GM04503 (cell line): ENCODE data around the gene NACC2.

ENCODE experiments used
- DNase-seq: peaks from one replicate; pipeline ENCODE4 v3.0.0-alpha.2; 2012; ENCODE audit warnings: low read depth

Gene NACC2

DNA sequence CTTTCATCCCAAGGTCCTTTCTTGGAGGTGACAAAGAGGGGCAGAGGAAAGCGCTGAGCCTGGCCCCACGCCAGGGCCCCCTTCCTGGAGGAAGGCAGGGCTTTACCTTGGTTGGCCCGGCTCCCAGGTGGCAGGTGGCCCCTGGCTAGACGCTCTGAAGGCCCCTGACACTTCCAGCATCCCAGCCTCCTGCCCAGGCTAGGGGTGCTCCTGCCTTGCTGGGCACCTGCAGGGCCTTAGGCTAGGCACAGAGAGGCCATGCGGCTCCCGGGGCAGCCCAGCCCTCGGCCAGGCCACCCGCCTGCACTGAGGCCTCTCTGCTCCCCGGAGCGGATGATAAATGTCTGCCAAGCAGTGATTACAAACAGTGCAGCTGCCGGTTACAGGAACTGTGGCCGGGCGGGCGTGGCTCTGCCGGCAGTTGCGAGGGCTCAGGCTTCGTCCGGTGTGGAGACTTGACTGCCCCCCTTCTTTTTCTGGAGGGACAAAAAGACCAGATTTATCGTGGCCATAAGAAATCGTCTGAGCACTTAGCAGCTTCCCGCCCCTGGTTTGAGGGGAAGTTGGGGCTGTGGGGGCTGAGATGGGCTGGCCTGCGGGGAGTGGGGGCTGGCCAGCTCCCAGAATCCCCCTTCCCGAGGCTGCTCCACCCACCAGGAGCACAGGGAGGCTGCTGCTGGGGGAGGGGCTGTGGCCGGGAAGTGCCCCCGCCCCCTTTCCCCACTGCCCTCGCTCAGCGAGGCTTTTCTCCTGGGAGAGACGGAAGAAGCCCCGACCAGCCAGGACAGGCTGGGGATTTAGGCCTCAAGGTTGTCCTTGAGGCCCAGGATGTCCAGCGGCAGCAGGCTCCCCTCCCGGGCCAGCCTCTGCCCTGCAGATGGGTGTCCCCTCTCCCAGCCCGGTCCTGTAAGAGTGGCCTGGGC lies 102.3 kb downstream of the NACC2 start:
- DNase-seq = no peak

- no peak for DNase-seq
Observed at GRCh38 chr9:135991771-135992170, 103.3 kb downstream of the NACC2 start.

GRCh38 chr9:135990468-135991429 lies 104.3 kb downstream of the NACC2 start:
- DNase-seq = no peak

DNA sequence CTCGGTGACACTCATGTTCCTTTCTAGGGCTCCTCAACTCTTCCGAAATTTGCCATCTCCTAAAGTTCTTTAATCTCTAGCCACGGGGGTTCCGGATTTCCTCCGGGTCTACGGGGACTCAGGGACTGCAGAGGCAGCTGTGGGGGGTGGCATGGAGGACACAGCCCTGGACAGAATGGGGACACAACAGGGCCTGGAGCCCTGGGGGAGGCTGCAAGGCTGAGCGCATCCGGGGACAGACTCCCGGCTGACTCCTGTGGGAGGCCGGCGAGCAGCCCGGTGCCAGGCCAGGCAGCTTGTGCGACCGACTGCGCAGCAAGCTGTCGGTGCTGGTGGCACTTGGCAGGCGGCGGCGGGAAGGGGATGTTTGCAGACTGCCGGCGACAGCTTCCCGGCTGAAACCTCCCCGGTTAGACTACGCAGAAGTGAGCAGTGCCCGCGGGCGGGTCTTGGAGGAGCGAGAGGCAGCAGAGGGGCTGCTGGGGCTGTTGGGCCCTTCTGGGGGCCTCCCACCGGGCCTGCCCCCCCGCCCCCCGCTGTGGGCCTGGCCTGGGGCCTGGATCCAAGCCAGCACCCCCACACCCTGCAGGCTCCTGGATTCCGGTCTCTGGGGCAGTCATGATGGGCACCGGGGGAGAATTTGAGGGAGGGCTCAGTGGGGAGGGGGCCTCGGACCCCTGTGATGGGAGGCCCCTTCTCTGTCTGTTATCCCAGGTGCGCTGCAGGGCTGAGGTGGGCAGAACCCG lies 105.2 kb downstream of the NACC2 start:
- DNase-seq = no peak

GRCh38 chr9:135989157-135989556 lies 105.9 kb downstream of the NACC2 start:
- no peak for DNase-seq

- DNase-seq = no peak
Observed at GRCh38 chr9:135988493-135988892, 106.6 kb downstream of the NACC2 start.

DNA sequence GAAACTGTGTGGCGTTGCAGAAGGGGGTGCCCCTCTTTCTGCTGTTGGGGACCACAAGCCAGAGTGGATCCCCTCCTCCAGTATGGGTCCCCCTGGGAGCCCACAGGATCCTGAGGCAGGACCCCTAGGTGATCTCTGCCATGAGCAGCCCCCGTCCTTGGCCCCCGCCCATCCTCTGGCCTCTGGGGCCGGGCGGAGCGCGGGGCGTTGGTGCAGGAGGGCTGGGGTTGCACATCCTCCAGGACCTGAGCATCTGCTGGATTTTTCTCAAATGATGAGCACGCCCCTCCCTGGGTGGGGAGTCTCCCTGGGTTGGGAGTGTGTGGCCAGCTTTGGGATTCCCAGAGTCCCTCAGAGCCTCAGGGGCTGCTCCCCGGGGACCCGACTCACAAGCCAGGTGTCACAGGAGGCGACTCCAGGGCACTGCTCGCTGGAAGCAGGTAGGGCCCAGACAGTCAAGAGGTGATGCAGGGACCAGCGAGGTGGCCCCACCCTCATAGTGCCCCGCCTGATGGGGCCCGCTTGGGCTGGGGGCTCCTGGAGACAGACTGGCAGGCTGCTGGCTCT lies 107.2 kb downstream of the NACC2 start:
- DNase-seq = no peak

DNA sequence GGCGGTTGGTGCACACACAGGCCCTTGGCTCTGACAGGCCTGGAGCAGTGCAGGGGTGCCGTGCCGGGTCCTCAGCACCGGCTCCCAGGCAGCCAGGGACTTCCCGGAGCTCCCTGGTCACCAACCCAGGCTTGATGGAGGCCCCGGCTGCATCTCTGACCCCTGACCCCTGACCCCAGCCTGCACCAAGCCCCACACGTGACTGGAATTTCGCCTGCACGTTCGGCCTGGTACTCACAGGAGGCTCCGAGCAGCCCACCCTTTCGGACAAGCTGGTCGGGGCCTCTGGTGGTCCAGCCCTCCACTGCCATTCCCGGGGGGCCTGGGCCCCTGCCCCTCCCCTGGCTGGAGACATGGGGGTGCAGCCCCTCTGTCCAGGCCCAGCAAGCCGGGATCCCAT lies 108.5 kb downstream of the NACC2 start:
- no peak for DNase-seq

- DNase-seq = no peak
Observed at GRCh38 chr9:135985889-135986288, 109.2 kb downstream of the NACC2 start.

- DNase-seq = no peak
Observed at GRCh38 chr9:135985459-135985774, 109.7 kb downstream of the NACC2 start.

GRCh38 chr9:135984072-135984710 lies 110.9 kb downstream of the NACC2 start:
- DNase-seq = no peak

GRCh38 chr9:135983208-135984071 lies 111.6 kb downstream of the NACC2 start:
- DNase-seq = no peak

- no peak for DNase-seq
Observed at GRCh38 chr9:135982499-135983207, 112.4 kb downstream of the NACC2 start.

DNA sequence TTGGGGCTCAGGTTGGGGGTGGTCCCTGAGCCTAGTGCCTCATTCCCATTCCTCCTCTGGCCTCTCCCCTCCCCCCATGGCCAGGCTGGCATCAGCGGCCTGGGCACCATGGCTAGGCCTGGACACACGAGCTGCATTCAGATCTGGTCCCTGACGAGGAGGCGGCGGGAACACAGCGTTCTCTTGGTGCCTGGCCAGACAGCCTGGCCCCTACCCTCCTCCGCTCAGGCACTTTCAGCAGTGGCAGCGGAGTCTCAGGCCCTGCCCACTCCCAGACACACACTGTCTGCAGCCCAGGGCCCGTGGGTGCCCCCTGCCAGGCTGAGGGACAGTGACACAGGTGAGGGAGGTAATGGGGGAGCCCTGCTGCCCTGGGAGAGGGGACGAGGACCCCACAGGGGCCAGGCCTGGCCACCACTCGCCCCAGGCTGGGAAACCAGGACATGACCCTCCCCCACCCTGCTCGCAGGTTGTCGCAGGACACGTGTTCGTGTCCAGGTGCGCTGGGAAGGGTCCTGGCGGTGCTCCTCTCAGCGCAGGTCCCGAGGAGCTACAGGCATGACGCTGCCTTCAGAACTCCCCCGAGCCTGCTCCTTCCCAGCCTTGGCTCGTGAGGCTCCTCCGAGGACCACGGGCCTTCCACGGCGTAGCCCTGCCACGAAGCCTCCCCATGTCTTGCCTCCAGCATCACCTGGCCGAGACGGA lies 114.0 kb downstream of the NACC2 start:
- no peak for DNase-seq

DNA sequence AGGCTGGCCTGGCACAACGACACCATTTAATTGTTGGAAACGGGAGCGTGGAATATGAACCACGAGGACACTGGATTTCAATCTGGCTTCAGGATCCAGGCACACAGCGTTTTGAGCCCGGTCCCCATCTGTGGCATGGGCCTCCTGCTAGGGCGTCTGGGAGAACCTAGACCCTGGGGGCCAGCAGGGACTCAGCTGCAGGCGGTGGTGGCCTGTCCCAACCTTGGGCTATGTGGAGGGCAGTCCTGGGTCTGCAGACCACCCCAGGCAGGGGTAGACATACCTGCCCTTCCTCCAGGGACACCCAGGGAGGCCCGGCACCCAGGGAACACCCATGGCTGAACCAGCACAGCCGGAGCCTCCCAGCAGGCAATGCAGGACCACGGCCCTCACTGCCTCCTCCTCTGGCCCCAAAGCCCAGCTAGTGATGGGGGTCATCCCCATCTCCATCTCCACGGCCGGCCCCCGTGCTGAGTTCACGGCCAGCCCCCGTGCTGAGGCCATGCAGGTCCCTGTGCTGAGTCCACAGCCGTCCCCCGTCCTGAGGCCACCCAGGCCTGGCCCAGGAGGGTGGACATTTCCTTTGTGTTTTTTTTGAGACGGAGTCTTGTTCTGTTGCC lies 115.4 kb downstream of the NACC2 start:
- DNase-seq = no peak

DNA sequence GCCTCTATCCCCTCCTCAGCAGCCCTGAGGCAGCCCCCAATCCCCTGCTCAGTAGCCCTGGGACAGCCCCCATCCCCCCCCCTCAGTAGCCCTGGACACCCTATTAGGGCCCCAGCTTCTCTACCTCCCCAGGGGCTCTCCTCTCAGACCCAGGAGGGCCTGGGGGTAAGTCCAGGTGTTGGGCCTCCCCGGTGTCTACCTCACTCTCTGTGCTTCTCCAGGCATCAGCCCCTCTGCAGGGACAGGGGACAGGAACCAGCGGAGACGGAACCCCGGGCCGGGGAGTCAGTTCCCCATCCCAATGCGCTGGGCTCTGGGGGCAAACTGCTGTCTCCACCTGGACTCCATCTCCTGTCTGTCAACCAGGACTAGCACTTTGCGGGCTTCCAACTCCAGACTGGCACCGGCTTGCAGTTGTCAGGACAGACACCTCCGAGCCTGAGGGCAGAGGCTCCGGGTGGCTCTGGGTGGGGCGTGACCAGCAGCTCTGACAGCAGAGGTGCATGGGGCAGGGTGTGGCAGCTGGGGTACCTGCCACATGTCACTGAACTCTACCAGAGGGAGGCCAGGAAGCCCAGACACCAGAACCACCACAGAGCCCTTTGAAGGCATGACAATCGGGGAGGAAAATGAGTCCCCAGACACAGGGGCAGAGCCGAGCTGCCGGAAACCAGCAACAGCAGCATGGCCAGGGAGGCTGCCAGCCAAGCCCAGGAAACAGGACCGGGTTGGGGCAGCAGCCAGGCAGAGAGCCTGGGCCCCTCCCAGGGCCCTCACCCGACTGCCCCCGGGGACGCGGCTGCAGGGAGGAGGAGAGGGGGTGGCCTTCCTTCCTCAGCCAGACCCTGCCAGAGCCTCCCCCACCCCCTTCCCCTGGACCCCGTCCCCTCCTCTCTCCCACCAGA lies 116.2 kb downstream of the NACC2 start:
- no peak for DNase-seq

DNA sequence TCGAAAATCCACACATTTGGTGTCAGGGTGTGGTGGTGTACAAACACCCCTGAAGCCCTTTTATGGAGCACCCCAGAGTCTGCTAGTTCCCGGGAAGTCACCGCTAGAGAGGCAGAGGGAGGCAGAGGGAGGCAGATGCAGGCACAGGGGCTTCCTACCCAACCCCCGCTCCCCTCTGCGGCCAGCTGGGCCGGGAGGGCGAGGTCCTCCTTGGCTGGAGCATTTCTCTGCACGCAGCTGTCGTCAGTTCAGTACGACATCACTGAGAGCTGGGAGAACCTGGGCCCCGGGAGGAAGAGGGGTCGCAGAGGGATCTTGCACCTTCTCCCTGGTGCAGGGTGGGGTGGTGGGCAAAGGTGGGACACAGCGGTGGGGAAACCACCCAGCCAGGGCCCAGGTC lies 118.1 kb downstream of the NACC2 start:
- DNase-seq = no peak

DNA sequence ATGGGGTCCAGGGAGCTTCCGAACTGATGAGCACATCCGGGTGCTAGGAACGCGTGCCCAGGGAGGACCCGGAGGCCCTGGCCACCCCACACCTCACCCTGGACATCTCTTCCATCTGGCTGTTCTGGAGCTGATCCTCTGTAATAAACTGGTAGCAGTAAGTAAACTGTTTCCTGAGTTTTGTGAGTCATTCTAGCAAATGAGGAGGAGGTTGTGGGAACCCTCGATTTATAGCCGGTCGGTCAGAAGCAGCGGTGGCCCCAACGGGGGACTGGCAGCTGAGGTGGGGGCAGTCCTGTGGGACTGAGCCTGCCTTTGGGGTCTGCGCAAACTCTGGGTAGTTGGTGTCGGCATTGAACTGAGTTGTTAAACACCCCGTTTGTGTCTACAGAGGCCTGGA lies 118.6 kb downstream of the NACC2 start:
- no peak for DNase-seq
